ENCODE results near the gene SYNE1.

GRCh38 chr6:152364866-152365265 lies 272.3 kb downstream of the SYNE1 start:
- TF ChIP-seq GABPA (IDR thresholded peaks at IDR 0.05; ENCODE audit: low read depth) (no peak), CTCF (IDR thresholded peaks at IDR 0.05; ENCODE audit: insufficient read depth, low read length) (no peak), POLR2AphosphoS5 (IDR thresholded peaks at IDR 0.05; ENCODE audit: low read depth) (no peak), REST (IDR thresholded peaks at IDR 0.05; ENCODE audit: insufficient replicate concordance, low read depth) (no peak), SPI1 (IDR thresholded peaks at IDR 0.05; ENCODE audit: borderline replicate concordance, low read depth) (no peak)

Measured in HL-60 (cell line).